8988T (cell line): Measurements from ENCODE around the gene SRF.

Source experiments
- DNase-seq: peaks from one replicate; pipeline ENCODE4 v3.0.0; 2011

Gene SRF

GRCh38 chr6:43184268-43184985, 13.4 kb downstream of the SRF start:
- no peak for DNase-seq

GRCh38 chr6:43185391-43185985, 14.4 kb downstream of the SRF start:
- no peak for DNase-seq

DNA sequence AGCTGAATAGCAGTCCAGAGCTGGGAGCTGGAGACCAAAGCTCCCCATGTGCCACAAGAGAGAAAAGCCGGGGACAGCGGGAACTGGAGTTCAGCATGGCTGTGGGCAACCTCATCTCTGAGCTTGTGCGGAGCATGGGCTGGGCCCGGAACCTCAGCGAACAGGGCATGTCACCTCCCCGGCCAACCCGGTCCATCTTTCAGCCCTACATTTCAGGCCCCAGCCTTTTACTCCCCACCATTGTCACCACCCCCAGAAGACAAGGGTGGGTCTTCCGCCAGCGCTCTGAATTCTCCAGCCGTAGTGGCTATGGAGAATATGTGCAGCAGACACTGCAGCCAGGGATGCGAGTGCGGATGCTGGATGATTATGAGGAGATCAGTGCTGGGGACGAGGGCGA, 14.9 kb downstream of the SRF start:
- DNase-seq, result no peak

DNA sequence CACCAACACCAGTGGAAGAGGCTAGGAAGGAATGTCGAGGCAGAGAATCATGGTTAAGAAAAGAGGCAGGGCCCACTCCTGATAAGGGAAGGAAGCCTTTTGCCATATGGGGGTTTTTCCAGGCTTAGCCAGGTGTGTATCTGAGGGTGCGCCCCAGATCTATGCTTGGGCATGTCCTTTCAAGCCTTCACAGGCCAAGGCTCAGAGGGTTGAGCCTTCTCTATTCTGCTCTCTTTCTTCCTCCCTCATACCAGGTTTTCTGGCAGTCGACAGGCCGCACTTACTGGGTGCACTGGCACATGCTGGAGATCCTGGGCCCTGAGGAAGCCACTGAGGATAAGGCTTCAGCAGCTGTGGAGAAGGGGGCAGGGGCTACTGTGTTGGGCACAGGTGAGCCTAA, 15.6 kb downstream of the SRF start:
- no peak for DNase-seq

DNA sequence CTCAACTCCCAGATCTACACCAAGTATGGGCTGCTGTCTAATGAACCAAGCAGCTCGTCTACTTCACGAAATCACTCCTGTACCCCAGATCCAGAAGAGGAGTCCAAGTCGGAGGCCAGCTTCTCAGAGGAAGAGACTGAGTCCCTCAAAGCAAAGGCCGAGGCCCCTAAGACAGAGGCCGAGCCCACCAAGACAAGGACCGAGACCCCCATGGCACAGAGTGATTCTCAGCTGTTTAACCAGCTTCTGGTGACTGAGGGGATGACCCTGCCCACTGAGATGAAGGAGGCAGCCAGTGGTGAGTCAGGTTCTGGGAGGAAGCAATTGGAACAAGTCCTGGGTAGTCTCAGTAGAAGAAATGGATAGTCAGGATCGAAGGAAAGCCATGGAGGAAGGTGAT, 16.8 kb downstream of the SRF start:
- no peak for DNase-seq

GRCh38 chr6:43188426-43188825, 17.4 kb downstream of the SRF start:
- no peak for DNase-seq

- DNase-seq, result no peak
Observed at GRCh38 chr6:43189776-43190304, 18.8 kb downstream of the SRF start.

DNA sequence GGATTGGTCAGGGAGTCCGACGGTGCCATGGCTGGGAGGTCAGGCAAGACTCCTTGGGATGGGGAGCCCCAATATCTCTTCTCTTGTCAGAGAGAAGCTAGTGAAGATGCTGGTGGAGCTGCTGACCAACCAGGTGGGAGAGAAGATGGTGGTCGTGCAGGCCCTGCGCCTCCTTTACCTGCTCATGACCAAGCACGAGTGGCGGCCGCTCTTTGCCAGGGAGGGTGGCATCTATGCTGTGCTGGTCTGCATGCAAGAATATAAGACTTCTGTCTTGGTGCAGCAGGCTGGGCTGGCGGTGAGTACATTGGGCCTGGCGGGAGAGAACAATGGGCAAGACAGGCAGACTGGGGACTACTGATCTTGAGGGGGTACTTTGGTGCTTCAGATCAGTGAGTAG, 21.8 kb downstream of the SRF start:
- no peak for DNase-seq

DNA sequence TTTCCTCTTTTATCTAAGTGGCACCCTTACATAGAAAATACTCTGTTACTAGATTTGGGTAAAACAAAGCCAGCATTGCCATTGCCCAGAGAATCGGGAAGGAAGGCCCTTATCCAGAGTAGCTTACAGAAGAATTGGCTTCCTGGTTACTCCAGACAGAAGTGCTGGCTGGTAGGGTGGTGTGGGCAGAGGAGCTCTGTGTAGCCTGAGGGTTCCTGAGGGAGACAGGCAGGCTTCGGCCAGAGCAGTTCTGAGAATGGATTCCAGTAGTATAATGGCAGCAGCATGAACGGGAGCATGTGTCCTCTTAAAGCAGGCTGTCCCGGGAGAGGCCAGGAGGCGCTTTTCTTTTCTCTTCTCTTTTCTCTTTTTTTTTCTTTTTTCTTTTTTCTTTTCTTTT, 22.9 kb downstream of the SRF start:
- DNase-seq, result no peak

- no peak for DNase-seq
Observed at GRCh38 chr6:43196337-43196736, 25.3 kb downstream of the SRF start.

DNA sequence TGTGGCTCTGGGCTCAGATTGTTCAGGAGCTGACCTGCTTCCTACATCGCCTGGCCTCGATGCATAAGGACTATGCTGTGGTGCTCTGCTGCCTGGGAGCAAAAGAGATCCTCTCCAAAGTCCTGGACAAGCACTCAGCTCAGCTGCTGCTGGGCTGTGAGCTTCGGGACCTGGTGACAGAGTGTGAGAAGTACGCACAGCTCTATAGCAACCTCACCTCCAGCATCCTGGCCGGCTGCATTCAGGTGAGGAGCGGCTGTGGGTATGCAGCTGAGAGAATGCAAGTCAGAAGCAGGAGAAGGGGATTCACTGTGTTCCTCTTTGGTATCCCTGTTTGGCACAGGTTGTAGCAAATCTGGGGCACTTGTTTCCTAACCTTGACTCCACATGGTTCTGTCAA, 28.8 kb downstream of the SRF start:
- DNase-seq, result no peak

DNA sequence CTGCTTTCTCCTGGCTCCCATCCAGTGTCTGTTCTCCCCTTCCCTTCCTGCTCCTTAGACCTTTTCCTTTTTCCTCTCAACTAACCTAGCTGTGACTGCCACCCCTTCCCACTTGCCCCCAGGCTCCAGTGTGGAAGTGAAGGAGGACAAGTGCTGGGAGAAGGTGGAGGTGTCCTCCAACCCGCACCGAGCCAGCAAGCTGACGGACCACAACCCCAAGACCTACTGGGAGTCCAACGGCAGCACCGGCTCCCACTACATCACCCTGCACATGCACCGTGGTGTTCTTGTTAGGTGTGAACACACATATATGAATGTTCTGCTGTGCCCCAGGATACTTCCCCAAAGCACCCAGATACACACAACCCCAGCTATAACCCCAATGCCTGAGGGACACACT, 29.5 kb downstream of the SRF start:
- no peak for DNase-seq

DNA sequence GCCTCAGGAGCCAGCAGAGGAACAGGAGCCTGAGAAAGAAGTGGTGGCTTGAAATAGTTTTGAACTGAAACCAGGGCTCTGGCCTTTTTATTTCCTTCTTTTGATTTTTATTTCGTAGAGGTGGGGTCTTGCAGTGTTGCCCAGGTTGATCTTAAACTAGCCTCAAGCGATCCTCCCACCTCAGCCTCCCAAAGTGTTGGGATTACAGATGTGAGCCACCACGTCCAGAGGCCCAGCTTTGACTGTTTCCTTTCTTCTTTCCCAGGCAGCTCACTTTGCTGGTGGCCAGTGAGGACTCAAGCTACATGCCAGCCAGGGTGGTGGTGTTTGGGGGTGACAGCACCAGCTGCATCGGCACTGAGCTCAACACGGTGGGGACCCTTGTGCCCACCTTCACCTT, 31.4 kb downstream of the SRF start:
- no peak for DNase-seq

DNA sequence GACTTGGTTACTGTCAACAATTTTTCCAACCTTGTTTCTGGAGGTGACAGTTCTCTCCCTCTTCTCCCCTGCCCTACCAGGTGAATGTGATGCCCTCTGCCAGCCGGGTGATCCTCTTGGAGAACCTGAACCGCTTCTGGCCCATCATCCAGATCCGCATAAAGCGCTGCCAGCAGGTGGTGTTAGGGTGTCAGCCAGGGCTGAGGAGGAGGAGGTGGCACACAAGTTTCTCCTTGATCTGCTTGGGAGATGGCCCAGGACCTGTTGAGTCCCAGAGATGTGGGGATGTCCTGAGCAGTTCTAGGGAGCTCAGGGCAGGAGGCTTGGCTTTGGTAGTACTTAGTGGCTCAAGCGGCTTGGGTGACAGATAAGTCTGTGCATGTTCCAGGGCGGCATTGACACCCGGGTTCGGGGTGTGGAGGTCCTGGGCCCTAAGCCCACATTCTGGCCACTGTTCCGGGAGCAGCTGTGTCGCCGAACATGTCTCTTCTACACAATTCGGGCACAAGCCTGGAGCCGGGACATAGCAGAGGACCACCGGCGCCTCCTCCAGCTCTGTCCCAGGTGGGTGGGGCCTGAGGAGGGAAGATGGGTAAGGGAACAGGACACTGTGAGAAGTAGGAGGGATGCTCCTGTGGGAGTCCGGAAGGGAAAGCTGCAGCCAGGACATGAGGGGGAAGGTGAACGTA, 32.1 kb downstream of the SRF start:
- no peak for DNase-seq

DNA sequence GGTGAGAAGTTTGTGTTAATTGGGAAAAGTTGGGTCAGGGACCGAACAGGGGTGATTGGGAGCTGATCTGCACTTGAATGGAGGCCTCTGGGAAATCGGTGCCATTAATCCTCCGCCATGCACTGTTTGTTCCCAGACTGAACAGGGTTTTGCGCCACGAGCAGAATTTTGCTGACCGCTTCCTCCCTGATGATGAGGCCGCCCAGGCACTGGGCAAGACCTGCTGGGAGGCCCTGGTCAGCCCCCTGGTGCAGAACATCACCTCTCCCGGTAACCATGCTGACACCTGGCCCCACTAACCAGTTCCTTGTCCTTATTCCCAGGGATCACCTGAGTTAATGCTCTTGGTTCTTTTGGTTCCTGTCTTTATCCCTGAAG, 32.6 kb downstream of the SRF start:
- no peak for DNase-seq

- no peak for DNase-seq
Observed at GRCh38 chr6:43204271-43205105, 33.4 kb downstream of the SRF start.

DNA sequence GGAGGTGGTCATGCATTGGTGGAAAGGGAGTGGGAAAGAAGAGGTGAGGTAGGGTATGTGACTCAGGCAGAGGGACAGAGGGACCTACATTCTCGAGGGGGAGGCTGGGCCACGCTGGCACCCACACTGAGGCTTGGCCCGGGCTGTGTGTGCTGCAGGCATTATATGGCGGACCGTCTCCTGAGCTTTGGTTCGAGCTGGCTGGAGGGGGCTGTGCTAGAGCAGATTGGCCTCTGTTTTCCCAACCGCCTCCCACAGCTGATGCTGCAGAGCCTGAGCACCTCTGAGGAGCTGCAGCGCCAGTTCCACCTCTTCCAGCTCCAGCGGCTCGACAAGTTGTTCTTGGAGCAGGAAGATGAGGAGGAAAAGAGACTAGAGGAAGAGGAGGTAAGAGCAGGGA, 34.8 kb downstream of the SRF start:
- no peak for DNase-seq

- no peak for DNase-seq
Observed at GRCh38 chr6:43207286-43207685, 36.2 kb downstream of the SRF start.

DNA sequence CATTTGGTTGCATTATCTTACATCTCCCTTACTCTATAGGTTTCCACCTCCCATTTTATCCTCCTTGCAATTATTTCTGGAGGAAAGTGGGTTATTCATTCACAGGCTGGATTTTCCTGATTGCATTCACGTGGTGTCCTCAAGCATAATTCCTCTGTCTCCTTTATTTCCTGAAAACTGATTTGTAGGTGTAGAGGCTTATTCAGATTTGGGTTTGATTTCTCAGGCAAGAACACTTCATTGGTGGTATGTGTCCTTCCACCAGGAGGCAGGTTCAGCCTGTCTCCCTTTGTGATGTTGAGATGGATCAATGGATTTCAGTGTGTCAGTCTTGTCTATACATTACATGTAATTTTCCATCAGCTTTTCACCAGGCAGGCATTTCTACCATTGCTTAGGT, 40.9 kb downstream of the SRF start:
- no peak for DNase-seq

DNA sequence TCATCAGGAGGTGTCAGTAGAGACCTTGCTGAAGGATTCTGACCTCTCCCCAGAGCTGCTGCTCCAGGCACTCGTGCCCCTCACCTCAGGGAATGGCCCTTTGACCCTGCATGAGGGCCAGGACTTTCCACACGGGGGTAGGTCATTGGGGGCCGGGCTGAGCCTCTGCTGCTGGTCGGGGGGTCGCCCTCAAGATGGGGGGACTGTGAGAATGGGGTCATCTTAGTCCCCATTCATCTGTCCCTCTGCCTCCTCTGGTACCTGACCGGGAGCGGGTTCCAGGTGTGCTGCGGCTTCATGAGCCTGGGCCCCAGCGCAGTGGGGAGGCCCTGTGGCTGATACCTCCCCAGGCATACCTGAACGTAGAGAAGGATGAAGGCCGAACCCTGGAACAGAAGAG, 42.4 kb downstream of the SRF start:
- DNase-seq, result no peak

DNA sequence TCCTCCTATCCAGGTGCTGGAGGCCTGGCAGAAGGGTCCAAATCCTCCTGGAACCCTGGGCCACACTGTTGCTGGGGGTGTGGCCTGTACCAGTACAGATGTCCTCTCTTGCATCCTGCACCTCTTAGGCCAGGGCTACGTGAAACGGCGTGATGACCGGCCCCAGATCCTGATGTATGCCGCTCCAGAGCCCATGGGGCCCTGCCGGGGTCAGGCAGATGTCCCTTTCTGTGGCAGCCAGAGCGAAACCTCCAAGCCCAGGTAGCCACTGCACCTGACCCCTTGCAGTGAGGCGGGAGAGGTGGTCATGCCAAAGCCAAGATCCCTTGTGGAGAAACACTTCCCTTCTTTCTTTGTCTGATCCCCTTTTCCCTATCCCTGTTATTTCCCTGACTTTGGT, 44.0 kb downstream of the SRF start:
- no peak for DNase-seq

DNA sequence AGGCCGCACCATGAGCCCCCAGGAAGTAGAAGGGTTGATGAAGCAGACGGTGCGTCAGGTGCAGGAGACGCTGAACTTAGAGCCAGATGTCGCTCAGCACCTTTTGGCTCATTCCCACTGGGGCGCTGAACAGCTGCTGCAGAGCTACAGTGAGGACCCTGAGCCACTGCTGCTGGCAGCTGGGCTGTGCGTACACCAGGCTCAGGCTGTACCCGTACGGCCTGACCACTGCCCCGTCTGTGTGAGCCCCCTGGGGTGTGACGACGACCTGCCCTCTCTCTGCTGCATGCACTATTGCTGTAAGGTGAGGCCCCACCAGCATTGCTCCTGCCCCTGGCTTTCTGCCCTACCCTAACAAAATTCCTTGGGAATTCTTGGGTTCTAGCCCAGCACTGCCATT, 45.1 kb downstream of the SRF start:
- no peak for DNase-seq

DNA sequence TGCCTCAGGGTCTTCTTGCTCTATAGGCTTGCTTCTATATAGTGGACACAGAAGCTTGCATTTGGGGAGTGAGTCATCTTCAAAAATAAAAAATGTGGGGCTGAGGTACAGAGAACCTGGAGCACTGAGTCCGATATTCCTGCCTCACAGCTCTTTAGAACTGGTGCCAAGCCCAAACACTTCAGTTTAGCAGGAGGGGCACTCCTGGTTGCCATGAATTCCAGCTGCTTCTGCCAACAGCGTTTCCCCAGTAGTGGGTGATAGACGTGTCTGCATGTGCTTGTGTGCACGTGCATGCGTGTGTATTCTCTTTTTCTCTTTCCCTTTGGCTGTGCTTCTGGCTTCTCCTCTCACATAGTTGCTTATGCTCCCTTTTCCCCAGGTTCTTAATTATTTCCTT, 46.3 kb downstream of the SRF start:
- DNase-seq, result no peak

DNA sequence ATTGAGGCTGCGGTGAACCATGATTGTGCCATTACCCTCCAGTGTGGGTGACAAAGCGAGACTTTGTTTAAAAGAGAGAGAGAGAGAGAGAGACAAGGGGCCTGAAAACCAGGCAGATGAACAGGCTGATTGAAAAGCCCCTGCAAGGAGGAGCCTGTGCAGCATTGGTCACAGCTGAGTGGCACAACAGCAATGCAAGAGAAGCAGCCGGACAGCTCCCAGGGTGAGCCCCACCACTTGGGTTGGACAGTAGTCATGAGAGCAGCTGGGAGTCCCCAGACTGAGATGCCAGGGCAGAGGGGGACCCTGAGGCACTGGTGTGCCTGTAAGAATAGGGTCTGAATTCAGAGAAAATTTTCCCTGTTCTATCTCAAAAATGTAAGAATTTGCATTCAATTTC, 48.0 kb downstream of the SRF start:
- no peak for DNase-seq
